GM18858 (cell line): ENCODE data around the gene LILRB3.

ENCODE experiments used
- ATAC-seq: cut with Tn5 transposase; IDR thresholded peaks from one replicate; pipeline ENCODE4 v1.9.1; 2021; ENCODE audit not compliant: unreplicated experiment

Gene LILRB3

DNA sequence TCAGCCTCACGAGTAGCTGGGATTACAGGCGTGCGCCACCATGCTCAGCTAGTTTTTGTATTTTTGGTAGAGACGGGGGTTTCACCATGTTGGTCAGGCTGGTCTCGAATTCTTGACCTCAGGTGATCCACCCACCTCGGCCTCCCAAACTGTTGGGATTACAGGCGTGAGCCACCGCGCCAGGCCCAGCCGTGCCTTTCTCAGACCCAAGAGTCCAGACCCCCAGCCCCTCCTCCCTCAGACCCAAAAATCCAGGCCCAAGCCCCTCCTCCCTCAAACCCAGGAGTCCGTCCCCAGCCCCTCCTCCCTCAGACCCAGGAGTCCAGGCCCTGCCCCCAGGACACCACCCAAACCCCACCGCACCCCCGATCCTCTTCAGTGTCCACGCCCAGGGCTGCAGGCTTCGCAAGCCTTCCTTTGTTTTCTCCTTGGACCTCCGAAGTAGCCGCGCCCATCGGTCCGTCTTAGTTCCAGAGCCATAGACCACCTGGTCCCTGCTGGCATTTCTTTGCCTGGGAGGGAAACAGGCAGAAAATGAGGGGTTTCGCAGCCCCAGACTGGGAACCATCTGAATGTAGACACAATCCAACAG is 53.6 kb downstream of the LILRB3 start:
- ATAC-seq: no peak

DNA sequence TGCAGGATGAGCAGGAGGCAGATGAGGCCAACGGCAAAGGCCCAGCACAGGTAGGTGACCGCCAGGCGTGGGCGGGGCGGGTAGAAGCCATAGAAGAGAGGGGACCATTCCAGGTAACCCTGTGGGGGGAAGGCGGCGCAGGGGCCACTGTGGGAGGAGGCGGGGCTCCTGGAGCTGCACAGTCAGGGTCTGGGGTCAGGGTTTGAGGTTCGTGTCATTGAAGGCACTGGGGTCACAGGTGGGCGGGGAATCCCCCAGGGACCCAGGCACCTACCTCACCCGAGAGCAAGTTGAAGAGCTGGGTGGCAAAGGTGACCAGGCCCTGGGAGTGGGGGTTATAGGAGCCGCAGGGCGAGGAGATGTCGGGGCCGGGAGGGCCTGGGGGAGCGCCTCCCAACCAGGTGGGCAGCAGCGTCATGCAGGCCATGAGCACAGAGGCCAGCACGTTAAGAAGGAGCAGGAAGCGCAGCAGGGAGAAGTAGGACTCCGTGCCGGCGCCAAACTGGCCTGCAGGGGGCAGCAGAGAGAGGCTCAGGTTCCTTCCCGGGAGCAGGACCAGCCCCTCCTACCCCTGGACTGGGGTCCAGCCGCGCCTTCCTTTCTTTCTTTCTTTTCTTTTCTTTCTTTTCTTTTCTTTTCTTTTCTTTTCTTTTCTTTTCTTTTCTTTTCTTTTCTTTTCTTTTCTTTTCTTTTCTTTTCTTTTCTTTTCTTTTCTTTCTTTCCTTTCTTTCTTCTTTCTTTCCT is 54.5 kb downstream of the LILRB3 start:
- ATAC-seq: no peak
